ENCODE data around the gene PRSS56. TPM values are rescaled to one million over a fixed set of nuclear protein-coding genes. Genes with fewer than 3 reads are reported as not detected.

The PRSS56 gene
- not detected in 2 replicates for total RNA-seq

GRCh38 chr2:232519581-232520438, at the start of gene PRSS56:
PRSS56 (plus strand) TSS chr2:232520388; CDS start chr2:232520599, 211 bp downstream.
- Histone ChIP-seq H4K20me1 (ENCODE audit: insufficient read depth, low read length) (peaks cover 4% of the 10 kb centered on the region), H3K79me2 (ENCODE audit: insufficient read depth, low read length) (no peaks in the 10 kb centered on the region), H2AFZ (ENCODE audit: low read length) (no peak within 1 kb of the TSS), H3K27me3 (ENCODE audit: insufficient read depth, low read length) (peaks cover 51% of the 10 kb centered on the region), H3K27ac (ENCODE audit: low read depth, low read length) (no peak within 1 kb of the TSS), H3K4me1 (ENCODE audit: insufficient read depth, low read length) (no peaks in the 10 kb centered on the region), H3K4me2 (ENCODE audit: insufficient read depth, low read length) (no peak within 1 kb of the TSS), H3K4me3 (ENCODE audit: insufficient read depth, low read length) (no peak within 1 kb of the TSS), H3K9me3 (ENCODE audit: low read depth, low read length) (no peaks in the 10 kb centered on the region), H3K36me3 (ENCODE audit: insufficient read depth, low read length) (no peaks in the 10 kb centered on the region)
- no peak for DNase-seq (ENCODE audit: insufficient read length, low spot score, missing footprints)
- no peak for TF ChIP-seq CTCF (IDR thresholded peaks at IDR 0.05; ENCODE audit: extremely low read depth, low read depth, low read length)

GRCh38 chr2:232473467-232473890, 46.7 kb upstream of the PRSS56 start:
- Histone ChIP-seq H2AFZ (ENCODE audit: low read length) (no peak overlapping the region), H3K4me1 (ENCODE audit: insufficient read depth, low read length) (no peaks in the 10 kb centered on the region), H3K27ac (ENCODE audit: low read depth, low read length) (no peak overlapping the region), H4K20me1 (ENCODE audit: insufficient read depth, low read length) (no peaks in the 10 kb centered on the region), H3K36me3 (ENCODE audit: insufficient read depth, low read length) (no peaks in the 10 kb centered on the region), H3K4me2 (ENCODE audit: insufficient read depth, low read length) (no peak overlapping the region), H3K27me3 (ENCODE audit: insufficient read depth, low read length) (peaks cover 40% of the 10 kb centered on the region), H3K4me3 (ENCODE audit: insufficient read depth, low read length) (no peak overlapping the region), H3K9me3 (ENCODE audit: low read depth, low read length) (no peaks in the 10 kb centered on the region), H3K79me2 (ENCODE audit: insufficient read depth, low read length) (no peaks in the 10 kb centered on the region)
- no peak for DNase-seq (ENCODE audit: insufficient read length, low spot score, missing footprints)
- no peak for TF ChIP-seq CTCF (IDR thresholded peaks at IDR 0.05; ENCODE audit: extremely low read depth, low read depth, low read length)

GRCh38 chr2:232476045-232476444, 44.1 kb upstream of the PRSS56 start:
- Histone ChIP-seq H3K9me3 (ENCODE audit: low read depth, low read length) (no peaks in the 10 kb centered on the region), H3K79me2 (ENCODE audit: insufficient read depth, low read length) (no peaks in the 10 kb centered on the region), H3K27me3 (ENCODE audit: insufficient read depth, low read length) (peaks cover 31% of the 10 kb centered on the region), H3K27ac (ENCODE audit: low read depth, low read length) (no peak overlapping the region), H3K4me3 (ENCODE audit: insufficient read depth, low read length) (no peak overlapping the region), H2AFZ (ENCODE audit: low read length) (no peak overlapping the region), H3K36me3 (ENCODE audit: insufficient read depth, low read length) (no peaks in the 10 kb centered on the region), H3K4me1 (ENCODE audit: insufficient read depth, low read length) (no peaks in the 10 kb centered on the region), H3K4me2 (ENCODE audit: insufficient read depth, low read length) (no peak overlapping the region), H4K20me1 (ENCODE audit: insufficient read depth, low read length) (no peaks in the 10 kb centered on the region)
- no peak for TF ChIP-seq CTCF (IDR thresholded peaks at IDR 0.05; ENCODE audit: extremely low read depth, low read depth, low read length)
- peak; percentile 51 for DNase-seq (ENCODE audit: insufficient read length, low spot score, missing footprints)

- Histone ChIP-seq H3K36me3 (ENCODE audit: insufficient read depth, low read length) (no peaks in the 10 kb centered on the region), H3K9me3 (ENCODE audit: low read depth, low read length) (no peaks in the 10 kb centered on the region), H3K4me2 (ENCODE audit: insufficient read depth, low read length) (no peak overlapping the region), H2AFZ (ENCODE audit: low read length) (no peak overlapping the region), H3K4me3 (ENCODE audit: insufficient read depth, low read length) (no peak overlapping the region), H3K4me1 (ENCODE audit: insufficient read depth, low read length) (no peaks in the 10 kb centered on the region), H3K27me3 (ENCODE audit: insufficient read depth, low read length) (peaks cover 31% of the 10 kb centered on the region), H3K79me2 (ENCODE audit: insufficient read depth, low read length) (no peaks in the 10 kb centered on the region), H4K20me1 (ENCODE audit: insufficient read depth, low read length) (no peaks in the 10 kb centered on the region), H3K27ac (ENCODE audit: low read depth, low read length) (no peak overlapping the region)
- no peak for TF ChIP-seq CTCF (IDR thresholded peaks at IDR 0.05; ENCODE audit: extremely low read depth, low read depth, low read length)
- DNase-seq (ENCODE audit: insufficient read length, low spot score, missing footprints): peak; percentile 26
Observed at GRCh38 chr2:232476791-232477190, 43.4 kb upstream of the PRSS56 start.
